Neuronal stem cell (in vitro differentiated cells): ENCODE data around the gene CASKIN2.

Experiments used
- DNase-seq: peaks from one replicate; pipeline ENCODE4 v3.0.0-alpha.2; 2013; ENCODE audit warnings: low spot score
- H2AFZ ChIP-seq: one replicate; pipeline ENCODE4 v1.6.1; 2013; ENCODE audit warnings: mild to moderate bottlenecking, low read length, inconsistent platforms
- H2AK5ac ChIP-seq: 2 replicates; pipeline ENCODE4 v1.6.1; 2013; ENCODE audit warnings: low read depth, mild to moderate bottlenecking, inconsistent platforms, low read length, moderate library complexity, mixed read lengths
- H2BK120ac ChIP-seq: 2 replicates; pipeline ENCODE4 v1.6.1; 2013; ENCODE audit warnings: low read depth, mild to moderate bottlenecking, inconsistent platforms, low read length, moderate library complexity, mixed read lengths
- H2BK12ac ChIP-seq: one replicate; pipeline ENCODE4 v1.6.1; 2013; ENCODE audit warnings: low read length, inconsistent platforms
- H2BK15ac ChIP-seq: 2 replicates; pipeline ENCODE4 v1.6.1; 2013; ENCODE audit warnings: mild to moderate bottlenecking, low read length, inconsistent platforms, mixed read lengths
- H2BK5ac ChIP-seq: one replicate; pipeline ENCODE4 v1.6.1; 2013; ENCODE audit warnings: inconsistent platforms, mild to moderate bottlenecking, low read length, moderate library complexity
- H3K14ac ChIP-seq: one replicate; pipeline ENCODE4 v1.6.1; 2013; ENCODE audit warnings: low read length, inconsistent platforms
- H3K18ac ChIP-seq: 2 replicates; pipeline ENCODE4 v1.6.1; 2013; ENCODE audit warnings: low read length, inconsistent platforms
- H3K23ac ChIP-seq: 2 replicates; pipeline ENCODE4 v1.6.1; 2013; ENCODE audit warnings: low read depth, mild to moderate bottlenecking, mixed read lengths, low read length, inconsistent platforms; ENCODE audit not compliant: poor library complexity
- H3K27ac ChIP-seq: replicated peaks from 3 replicates; pipeline ENCODE4 v1.5.1; 2013; ENCODE audit warnings: low read length, inconsistent platforms
- H3K27me3 ChIP-seq, 3 experiments: 2 replicates each; pipeline ENCODE4 v1.6.1; 2013; ENCODE audit warnings: low read length in 3 of 3, mild to moderate bottlenecking in 2 of 3, inconsistent platforms in 1 of 3, low read depth in 1 of 3, mixed read lengths in 1 of 3, moderate library complexity in 1 of 3; ENCODE audit not compliant: control insufficient read depth in 3 of 3, insufficient read depth in 3 of 3
- H3K36me3 ChIP-seq, 2 donors: replicated peaks in 1 of 2; 2 replicates each; pipeline ENCODE4 v1.6.1; 2013; ENCODE audit warnings: low read length in 2 of 2; ENCODE audit not compliant: control insufficient read depth in 2 of 2, insufficient read depth in 2 of 2
- H3K4ac ChIP-seq: 2 replicates; pipeline ENCODE4 v1.6.1; 2013; ENCODE audit warnings: inconsistent platforms, mild to moderate bottlenecking, low read length, moderate library complexity
- H3K4me1 ChIP-seq, 2 donors: 1 replicate in 1 of 2; 2 replicates in 1 of 2; pipeline ENCODE4 v1.6.1; 2013; ENCODE audit warnings: low read length in 2 of 2, low read depth in 1 of 2; ENCODE audit not compliant: control insufficient read depth in 2 of 2, insufficient read depth in 1 of 2
- H3K4me2 ChIP-seq: one replicate; pipeline ENCODE4 v1.6.1; 2013; ENCODE audit warnings: mild to moderate bottlenecking, low read length, inconsistent platforms; ENCODE audit not compliant: insufficient read depth, poor library complexity, severe bottlenecking
- H3K4me3 ChIP-seq, 2 donors: 2 replicates each; pipeline ENCODE4 v1.5.1; 2013; ENCODE audit warnings: low read length in 2 of 2, mild to moderate bottlenecking in 2 of 2, inconsistent platforms in 1 of 2, moderate library complexity in 1 of 2
- H3K79me1 ChIP-seq: one replicate; pipeline ENCODE4 v1.6.1; 2013; ENCODE audit warnings: low read depth, mild to moderate bottlenecking, inconsistent platforms, low read length, moderate library complexity
- H3K9ac ChIP-seq: one replicate; pipeline ENCODE4 v1.6.1; 2013; ENCODE audit warnings: mild to moderate bottlenecking, low read depth, low read length, inconsistent platforms; ENCODE audit not compliant: poor library complexity
- H3K9me3 ChIP-seq, 2 donors: replicated peaks in 1 of 2; 2 replicates each; pipeline versions ENCODE3 to v1.6.1; 2013; ENCODE audit warnings: low read length in 2 of 2, mild to moderate bottlenecking in 2 of 2, inconsistent platforms in 1 of 2, low read depth in 1 of 2, mixed read lengths in 1 of 2, moderate library complexity in 1 of 2; ENCODE audit not compliant: control insufficient read depth in 2 of 2, insufficient read depth in 1 of 2
- H4K8ac ChIP-seq: one replicate; pipeline ENCODE4 v1.6.1; 2013; ENCODE audit warnings: low read depth, mild to moderate bottlenecking, inconsistent platforms, low read length, moderate library complexity
- H4K91ac ChIP-seq: one replicate; pipeline ENCODE4 v1.6.1; 2013; ENCODE audit warnings: low read length, low read depth, mild to moderate bottlenecking, inconsistent platforms; ENCODE audit not compliant: poor library complexity
- WGBS, 2 donors: extraction: QIAGEN DNeasy Blood & Tissue Kit; methylation state at CpG; one replicate each; pipeline ENCODE4 v1.1.7; 2013; ENCODE audit warnings: missing lambda C conversion rate in 2 of 2, mixed read lengths in 1 of 2; ENCODE audit not compliant: insufficient read length in 2 of 2, insufficient replicate concordance in 1 of 2; ENCODE audit errors: extremely low coverage in 2 of 2; 5-methylcytosine and 5-hydroxymethylcytosine counted together

The CASKIN2 gene

GRCh38 chr17:75509528-75510258 is 5.6 kb downstream of the CASKIN2 start:
- no peaks in the 10 kb centered on the region for H3K9me3 ChIP-seq
- H3K36me3 ChIP-seq, result peaks cover 30 to 84% of the 10 kb centered on the region in 2 donors
- H2BK120ac ChIP-seq, result no peak overlapping the region
- no peak overlapping the region for H3K18ac ChIP-seq
- no peak overlapping the region for H2BK15ac ChIP-seq
- DNase-seq, result no peak
- H3K4me1 ChIP-seq, result peaks cover 9 to 11% of the 10 kb centered on the region in 2 donors
- H4K8ac ChIP-seq, result no peak overlapping the region
- no peak overlapping the region for H3K4me3 ChIP-seq
- no peak overlapping the region for H2BK12ac ChIP-seq
- H4K91ac ChIP-seq, result no peak overlapping the region
- H3K23ac ChIP-seq, result peak overlapping the region; percentile 31
- no peak overlapping the region for H3K14ac ChIP-seq
- peaks cover 25% of the 10 kb centered on the region for H3K79me1 ChIP-seq
- H2BK5ac ChIP-seq, result peak overlapping the region; percentile 20
- H3K4ac ChIP-seq, result no peak overlapping the region
- H3K27me3 ChIP-seq, result no peaks in the 10 kb centered on the region
- H3K27ac ChIP-seq, result no peak overlapping the region
- peak overlapping the region; percentile 52 for H2AK5ac ChIP-seq
- no peak overlapping the region for H3K9ac ChIP-seq
- no peak overlapping the region for H3K4me2 ChIP-seq
- H2AFZ ChIP-seq, result no peak overlapping the region
- no CpG with 5 or more reads among the region's 19 CpGs for WGBS, 2 donors

GRCh38 chr17:75508931-75509361 is 6.4 kb downstream of the CASKIN2 start:
- DNase-seq, result no peak
- H3K9ac ChIP-seq, result no peak overlapping the region
- H2AFZ ChIP-seq, result no peak overlapping the region
- no peaks in the 10 kb centered on the region for H3K27me3 ChIP-seq
- peaks cover 4 to 6% of the 10 kb centered on the region in 2 donors for H3K4me1 ChIP-seq
- H3K23ac ChIP-seq, result no peak overlapping the region
- no peaks in the 10 kb centered on the region for H3K9me3 ChIP-seq
- H3K4me3 ChIP-seq, result peak overlapping the region in 1 of 2 donors; percentile 38
- no peak overlapping the region for H4K91ac ChIP-seq
- no peak overlapping the region for H3K27ac ChIP-seq
- H2AK5ac ChIP-seq, result no peak overlapping the region
- H3K14ac ChIP-seq, result no peak overlapping the region
- H2BK120ac ChIP-seq, result no peak overlapping the region
- no peak overlapping the region for H3K4me2 ChIP-seq
- WGBS, 2 donors, result no CpG with 5 or more reads among the region's 5 CpGs
- no peak overlapping the region for H2BK12ac ChIP-seq
- H3K18ac ChIP-seq, result no peak overlapping the region
- H2BK5ac ChIP-seq, result peak overlapping the region; percentile 20
- no peak overlapping the region for H4K8ac ChIP-seq
- H3K36me3 ChIP-seq, result peaks cover 33 to 91% of the 10 kb centered on the region in 2 donors
- no peak overlapping the region for H3K4ac ChIP-seq
- peaks cover 23% of the 10 kb centered on the region for H3K79me1 ChIP-seq
- H2BK15ac ChIP-seq, result no peak overlapping the region

GRCh38 chr17:75507733-75508719 is 7.3 kb downstream of the CASKIN2 start:
- no peak overlapping the region for H2BK15ac ChIP-seq
- no peak overlapping the region for H2AFZ ChIP-seq
- peak overlapping the region; percentile 44 for H3K9ac ChIP-seq
- no peak overlapping the region for H4K91ac ChIP-seq
- no peaks in the 10 kb centered on the region for H3K27me3 ChIP-seq
- H2BK5ac ChIP-seq, result peak overlapping the region; percentile 19
- H3K4me3 ChIP-seq, result no peak overlapping the region
- H3K4me1 ChIP-seq, result peaks cover 0 to 5% of the 10 kb centered on the region in 2 donors
- peaks cover 23% of the 10 kb centered on the region for H3K79me1 ChIP-seq
- H3K27ac ChIP-seq, result no peak overlapping the region
- no peak for DNase-seq
- peak overlapping the region; percentile 58 for H3K18ac ChIP-seq
- no CpG with 5 or more reads among the region's 27 CpGs for WGBS, 2 donors
- no peaks in the 10 kb centered on the region for H3K9me3 ChIP-seq
- no peak overlapping the region for H4K8ac ChIP-seq
- no peak overlapping the region for H2AK5ac ChIP-seq
- H3K4me2 ChIP-seq, result peak overlapping the region; percentile 25
- peak overlapping the region; percentile 84 for H2BK12ac ChIP-seq
- no peak overlapping the region for H2BK120ac ChIP-seq
- peak overlapping the region; percentile 3 for H3K23ac ChIP-seq
- peaks cover 31 to 91% of the 10 kb centered on the region in 2 donors for H3K36me3 ChIP-seq
- H3K4ac ChIP-seq, result peak overlapping the region; percentile 66
- no peak overlapping the region for H3K14ac ChIP-seq

- DNase-seq, result no peak
- no peak overlapping the region for H2BK5ac ChIP-seq
- WGBS, 2 donors, result no CpG with 5 or more reads among the region's 20 CpGs
- peaks cover 32 to 87% of the 10 kb centered on the region in 2 donors for H3K36me3 ChIP-seq
- H3K18ac ChIP-seq, result no peak overlapping the region
- H2BK120ac ChIP-seq, result no peak overlapping the region
- H3K9ac ChIP-seq, result no peak overlapping the region
- no peak overlapping the region for H2AFZ ChIP-seq
- no peak overlapping the region for H3K4ac ChIP-seq
- H3K14ac ChIP-seq, result no peak overlapping the region
- no peak overlapping the region for H2AK5ac ChIP-seq
- peaks cover 22% of the 10 kb centered on the region for H3K79me1 ChIP-seq
- peaks cover 0 to 4% of the 10 kb centered on the region in 2 donors for H3K4me1 ChIP-seq
- H4K91ac ChIP-seq, result no peak overlapping the region
- no peaks in the 10 kb centered on the region for H3K9me3 ChIP-seq
- no peak overlapping the region for H3K4me3 ChIP-seq
- H3K27ac ChIP-seq, result no peak overlapping the region
- no peak overlapping the region for H3K4me2 ChIP-seq
- H2BK15ac ChIP-seq, result no peak overlapping the region
- no peak overlapping the region for H3K23ac ChIP-seq
- H2BK12ac ChIP-seq, result no peak overlapping the region
- no peak overlapping the region for H4K8ac ChIP-seq
- no peaks in the 10 kb centered on the region for H3K27me3 ChIP-seq
Measured at GRCh38 chr17:75506888-75507287, 8.4 kb downstream of the CASKIN2 start.
